ENCODE measurements around the gene SIGLEC10. TPM values are rescaled to one million over a fixed set of nuclear protein-coding genes. Genes with fewer than 3 reads are reported as not detected.

SIGLEC10 gene
- polyA plus RNA-seq, 2 of the 4 experiments (the other 2 are of a cell fraction) = not detected

DNA sequence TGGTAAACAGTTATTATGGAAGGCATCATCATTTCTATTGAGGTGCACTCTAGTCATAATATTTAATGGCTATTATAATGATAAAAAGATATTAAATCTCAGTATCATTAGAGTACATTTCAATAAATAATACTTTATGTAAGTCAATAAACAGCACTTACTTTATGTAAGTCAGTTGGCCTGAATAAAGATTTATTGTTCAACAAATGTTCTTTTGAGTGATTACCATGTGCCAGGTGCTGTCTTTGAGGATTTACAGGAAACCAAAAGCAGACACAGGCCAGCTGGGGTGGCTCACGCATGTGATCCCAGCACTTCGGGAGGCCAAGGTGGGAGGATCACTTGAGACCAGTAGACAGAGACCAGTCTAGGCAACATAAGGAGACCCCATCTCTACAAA lies 40.0 kb downstream of the SIGLEC10 start:
- CTCF ChIA-PET = interaction anchor here (1.2 kb wide), 1 partner anchor 44 kb away, joined by 4 read pairs; no protein-coding TSS in a partner anchor
- 76% methylated on average over 2 of the region's 2 CpGs for WGBS (ENCODE audit: missing lambda C conversion rate)
- no peak for ATAC-seq

DNA sequence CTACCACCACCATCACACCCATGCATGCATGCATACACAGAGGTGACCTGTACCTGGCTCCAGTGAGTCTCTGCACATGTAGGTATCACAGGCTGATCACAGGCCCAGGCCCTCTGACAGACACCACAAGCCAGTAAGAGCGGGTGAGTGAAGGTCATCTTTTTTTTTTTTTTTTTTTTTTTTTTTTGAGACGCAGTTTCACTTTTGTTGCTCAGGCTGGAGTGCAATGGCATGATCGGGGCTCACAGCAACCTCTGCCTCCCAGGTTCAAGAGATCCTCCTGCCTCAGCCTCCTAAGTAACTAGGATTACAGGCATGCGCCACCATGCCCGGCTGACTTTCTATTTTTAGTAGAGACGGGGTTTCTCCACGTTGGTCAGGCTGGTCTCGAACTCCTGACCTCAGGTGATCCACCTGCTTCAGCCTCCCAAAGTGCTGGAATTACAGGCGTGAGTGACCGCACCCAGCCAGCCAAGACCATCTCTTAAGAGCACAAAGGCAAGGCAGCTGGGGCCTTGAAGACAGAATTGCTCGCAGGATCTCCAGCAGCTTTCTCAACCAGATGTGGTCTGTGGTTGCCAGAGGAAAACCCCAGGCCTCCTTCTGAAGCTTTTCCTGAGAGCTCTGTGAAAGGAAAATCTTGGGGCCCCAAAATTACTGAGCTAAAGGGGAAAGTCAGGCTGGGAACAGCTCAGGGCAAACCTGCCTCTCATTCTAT lies 41.8 kb downstream of the SIGLEC10 start:
- no peak for DNase-seq (ENCODE audit: low read depth in 1 of 2, low spot score in 1 of 2)
- no peak overlapping the region for H3K4me2 ChIP-seq
- H3K27ac ChIP-seq = no peak overlapping the region
- ChIA-PET POLR2A (no interaction called here), CTCF (no interaction called here)
- H3K9me3 ChIP-seq = no peaks in the 10 kb centered on the region
- TF ChIP-seq PHF8 (IDR thresholded peaks at IDR 0.05; ENCODE audit: borderline replicate concordance, low read depth) (no peak), FOSL2 (IDR thresholded peaks at IDR 0.05) (no peak), FOSL2 (CRISPR knock-in tag; IDR thresholded peaks at IDR 0.05) (no peak), NR3C1 (IDR thresholded peaks at IDR 0.05) (no peak)
- TF ChIP-seq, protein P1, sequence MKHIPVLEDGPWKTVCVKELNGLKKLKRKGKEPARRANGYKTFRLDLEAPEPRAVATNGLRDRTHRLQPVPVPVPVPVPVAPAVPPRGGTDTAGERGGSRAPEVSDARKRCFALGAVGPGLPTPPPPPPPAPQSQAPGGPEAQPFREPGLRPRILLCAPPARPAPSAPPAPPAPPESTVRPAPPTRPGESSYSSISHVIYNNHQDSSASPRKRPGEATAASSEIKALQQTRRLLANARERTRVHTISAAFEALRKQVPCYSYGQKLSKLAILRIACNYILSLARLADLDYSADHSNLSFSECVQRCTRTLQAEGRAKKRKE (CRISPR knock-in tag; IDR thresholded peaks at IDR 0.05; ENCODE audit: low read depth) = no peak
- no peaks in the 10 kb centered on the region for H3K4me1 ChIP-seq
- FAIRE-seq = no peak
- no peak for ATAC-seq
- WGBS (ENCODE audit: missing lambda C conversion rate) = 71% methylated on average over 11 of the region's 11 CpGs
- H3K4me3 ChIP-seq = no peak overlapping the region

More for the DNA sequence above, 40.0 kb downstream of the SIGLEC10 start:
- no peaks in the 10 kb centered on the region for H3K4me1 ChIP-seq
- TF ChIP-seq CEBPB (IDR thresholded peaks at IDR 0.05) (no peak), HDAC2 (IDR thresholded peaks at IDR 0.05) (no peak), CBX2 (IDR thresholded peaks at IDR 0.05; ENCODE audit: borderline replicate concordance, low read depth) (no peak), RARB (CRISPR knock-in tag; IDR thresholded peaks at IDR 0.05) (no peak), RFX5 (IDR thresholded peaks at IDR 0.05) (no peak), CHD2 (IDR thresholded peaks at IDR 0.05; ENCODE audit: low read length, partially characterized antibody) (no peak), ZFP36 (IDR thresholded peaks at IDR 0.05; ENCODE audit: borderline replicate concordance, partially characterized antibody) (no peak), CBX8 (IDR thresholded peaks at IDR 0.05) (no peak)
- TF ChIP-seq, protein P2, sequence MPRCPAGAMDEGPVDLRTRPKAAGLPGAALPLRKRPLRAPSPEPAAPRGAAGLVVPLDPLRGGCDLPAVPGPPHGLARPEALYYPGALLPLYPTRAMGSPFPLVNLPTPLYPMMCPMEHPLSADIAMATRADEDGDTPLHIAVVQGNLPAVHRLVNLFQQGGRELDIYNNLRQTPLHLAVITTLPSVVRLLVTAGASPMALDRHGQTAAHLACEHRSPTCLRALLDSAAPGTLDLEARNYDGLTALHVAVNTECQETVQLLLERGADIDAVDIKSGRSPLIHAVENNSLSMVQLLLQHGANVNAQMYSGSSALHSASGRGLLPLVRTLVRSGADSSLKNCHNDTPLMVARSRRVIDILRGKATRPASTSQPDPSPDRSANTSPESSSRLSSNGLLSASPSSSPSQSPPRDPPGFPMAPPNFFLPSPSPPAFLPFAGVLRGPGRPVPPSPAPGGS (IDR thresholded peaks at IDR 0.05) = no peak
- no peak overlapping the region for H3K4me2 ChIP-seq
- FAIRE-seq = no peak
- no peak for DNase-seq (ENCODE audit: low read depth in 1 of 2, low spot score in 1 of 2)
- H3K27ac ChIP-seq = no peak overlapping the region
- no peak overlapping the region for H3K4me3 ChIP-seq
- peaks cover 9% of the 10 kb centered on the region; the same call in 1 of the 3 replicates for H3K9me3 ChIP-seq
- POLR2A ChIA-PET = no interaction called here

DNA sequence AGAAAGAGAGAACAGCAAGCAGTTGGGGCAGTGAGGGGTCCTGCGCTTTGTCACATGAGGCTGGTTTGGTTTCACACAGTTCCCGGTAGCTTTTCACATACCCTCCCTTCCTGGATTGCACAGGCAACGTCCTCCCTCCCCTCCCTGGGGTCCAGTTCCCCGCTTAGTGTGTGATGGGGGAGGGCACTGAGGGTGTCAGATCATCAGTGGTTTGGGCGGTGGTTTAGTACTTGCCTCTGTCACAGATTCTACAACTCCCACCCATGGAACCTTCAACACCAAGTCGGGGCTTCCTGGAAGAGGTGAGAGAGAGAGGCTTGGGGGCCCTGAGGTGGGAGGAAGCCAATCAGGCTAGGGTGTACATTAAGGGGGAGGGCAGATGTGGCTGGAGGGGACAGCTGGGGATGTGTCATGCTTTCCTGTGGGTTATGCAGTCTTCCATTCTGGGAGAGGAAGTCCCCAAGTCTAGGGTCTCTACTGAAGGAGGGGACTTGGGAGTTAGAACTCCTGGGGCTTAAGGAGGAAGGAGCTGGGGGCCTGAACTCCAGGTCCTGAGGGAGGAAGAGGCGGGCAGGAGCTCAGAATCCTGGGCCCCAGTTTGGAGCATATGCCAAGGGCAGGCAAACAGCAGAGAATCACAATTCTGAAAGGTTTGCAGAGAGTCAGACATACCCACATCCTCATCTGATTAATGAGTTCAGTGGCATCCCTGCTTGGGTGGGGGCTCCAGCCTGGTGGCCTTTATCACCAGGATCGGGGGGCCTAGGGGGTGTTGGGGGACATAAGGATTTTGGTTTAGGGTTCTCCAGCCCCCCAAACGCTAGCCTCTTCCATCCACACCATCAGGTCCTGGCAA lies 44.6 kb downstream of the SIGLEC10 start, which contains the start of gene NKG7:
TSS of gene NKG7 (minus strand) at position 6 of the 856 bp plus-strand sequence. CDS start 119 bp downstream, outside the sequence.
- WGBS (ENCODE audit: missing lambda C conversion rate) = 44% methylated on average over 8 of the region's 9 CpGs
- CTCF ChIA-PET = interaction anchor here (0.8 to 5.7 kb wide), 4 partner anchors 8 to 49 kb away, joined by 3 to 28 read pairs (median 4); no protein-coding TSS in a partner anchor
- no peaks in the 10 kb centered on the region for H3K9me3 ChIP-seq
- TF ChIP-seq KDM1A (IDR thresholded peaks at IDR 0.05; ENCODE audit: low read depth) (no peak), ESRRA (IDR thresholded peaks at IDR 0.05; ENCODE audit: borderline replicate concordance, low read length) (no peak), RARB (CRISPR knock-in tag; IDR thresholded peaks at IDR 0.05) (no peak), MAZ (IDR thresholded peaks at IDR 0.05; ENCODE audit: borderline replicate concordance, low read depth, low read length) (no peak), CHD4 (IDR thresholded peaks at IDR 0.05; ENCODE audit: borderline replicate concordance) (no peak), MAFK (IDR thresholded peaks at IDR 0.05; ENCODE audit: partially characterized antibody) (no peak), GATA3 (IDR thresholded peaks at IDR 0.05; ENCODE audit: borderline replicate concordance) (no peak), RCOR1 (IDR thresholded peaks at IDR 0.05; ENCODE audit: low read depth, low read length) (no peak), PHF8 (IDR thresholded peaks at IDR 0.05; ENCODE audit: borderline replicate concordance, low read depth) (no peak), HOXA7 (CRISPR knock-in tag; IDR thresholded peaks at IDR 0.05) (no peak), MYC (IDR thresholded peaks at IDR 0.05; ENCODE audit: borderline replicate concordance, low read length) (no peak), HDAC2 (IDR thresholded peaks at IDR 0.05) (no peak), NPAS2 (CRISPR knock-in tag; IDR thresholded peaks at IDR 0.05; ENCODE audit: borderline replicate concordance) (no peak), ZNF302 (CRISPR knock-in tag; IDR thresholded peaks at IDR 0.05) (no peak)
- TF ChIP-seq, protein P3, sequence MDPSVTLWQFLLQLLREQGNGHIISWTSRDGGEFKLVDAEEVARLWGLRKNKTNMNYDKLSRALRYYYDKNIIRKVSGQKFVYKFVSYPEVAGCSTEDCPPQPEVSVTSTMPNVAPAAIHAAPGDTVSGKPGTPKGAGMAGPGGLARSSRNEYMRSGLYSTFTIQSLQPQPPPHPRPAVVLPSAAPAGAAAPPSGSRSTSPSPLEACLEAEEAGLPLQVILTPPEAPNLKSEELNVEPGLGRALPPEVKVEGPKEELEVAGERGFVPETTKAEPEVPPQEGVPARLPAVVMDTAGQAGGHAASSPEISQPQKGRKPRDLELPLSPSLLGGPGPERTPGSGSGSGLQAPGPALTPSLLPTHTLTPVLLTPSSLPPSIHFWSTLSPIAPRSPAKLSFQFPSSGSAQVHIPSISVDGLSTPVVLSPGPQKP (IDR thresholded peaks at IDR 0.05; ENCODE audit: low read depth, low read length) = no peak
- TF ChIP-seq, protein P4, sequence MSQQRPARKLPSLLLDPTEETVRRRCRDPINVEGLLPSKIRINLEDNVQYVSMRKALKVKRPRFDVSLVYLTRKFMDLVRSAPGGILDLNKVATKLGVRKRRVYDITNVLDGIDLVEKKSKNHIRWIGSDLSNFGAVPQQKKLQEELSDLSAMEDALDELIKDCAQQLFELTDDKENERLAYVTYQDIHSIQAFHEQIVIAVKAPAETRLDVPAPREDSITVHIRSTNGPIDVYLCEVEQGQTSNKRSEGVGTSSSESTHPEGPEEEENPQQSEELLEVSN (IDR thresholded peaks at IDR 0.05; ENCODE audit: borderline replicate concordance, low read depth) = no peak
- POLR2A ChIA-PET = no interaction called here
- no peak within 1 kb of the TSS for H3K4me3 ChIP-seq
- DNase-seq (ENCODE audit: low read depth in 1 of 2, low spot score in 1 of 2) (no peak), FAIRE-seq (no peak), ATAC-seq (no peak)
- H3K4me2 ChIP-seq = no peak within 1 kb of the TSS
- H3K4me1 ChIP-seq = peaks cover 7% of the 10 kb centered on the region
- no peak within 1 kb of the TSS for H3K27ac ChIP-seq
